ENCODE results near the gene C5orf15. TPM values are rescaled to one million over a fixed set of nuclear protein-coding genes. Genes with fewer than 3 reads are reported as not detected.

Gene C5orf15
- total and polyA plus RNA-seq, 9 of the 15 experiments (the other 6 are each of a cell fraction or from before 2014, with no cell fraction given) = 23.3 to 50.7 (median 35.5) TPM

DNA sequence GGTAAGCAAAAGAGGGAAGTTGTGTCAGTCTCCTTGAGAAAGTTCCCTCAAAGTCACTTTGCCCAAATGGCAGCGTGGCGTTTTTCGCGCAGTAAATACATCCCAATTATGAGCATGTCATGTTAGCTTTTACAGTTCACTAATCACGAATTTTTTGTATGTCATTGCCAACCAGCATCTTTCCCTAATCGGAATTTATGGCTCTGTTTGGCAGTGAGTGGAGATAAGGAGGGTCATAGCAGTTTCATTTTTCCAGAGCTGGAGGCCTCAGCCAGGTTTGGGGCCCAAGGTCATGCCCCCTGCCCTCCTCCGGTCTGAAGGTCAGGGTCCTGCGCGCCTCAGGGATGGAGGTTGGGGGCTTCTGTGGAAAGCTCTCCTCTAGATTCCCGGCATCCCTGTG lies 50.1 kb downstream of the C5orf15 start:
- no peak for FAIRE-seq
- no peak overlapping the region for H3K27ac ChIP-seq (ENCODE audit: extremely low read depth, low read depth, low read length)
- no peaks in the 10 kb centered on the region for H3K79me2 ChIP-seq (ENCODE audit: control insufficient read depth, insufficient read depth, low read length)
- no peak for ATAC-seq
- CTCF ChIA-PET (ENCODE audit: low intra/inter-chr PET ratio) = no interaction called here
- BruUV-seq (replicated peaks) = no TSS peak
- no peak overlapping the region for H2AFZ ChIP-seq (ENCODE audit: low read depth, low read length)
- no peaks in the 10 kb centered on the region for H3K27me3 ChIP-seq (ENCODE audit: control insufficient read depth in 2 of 2, insufficient read depth in 2 of 2, low read length in 2 of 2)
- in situ Hi-C loops (cut with MboI) (no loop called here), intact Hi-C loops (cut with micrococcal nuclease) (no loop called here)
- no peaks in the 10 kb centered on the region for H3K9me1 ChIP-seq (ENCODE audit: control insufficient read depth, insufficient read depth, low read length)
- H4K20me1 ChIP-seq (replicated peaks; ENCODE audit: control insufficient read depth, insufficient read depth, low read length) = no peaks in the 10 kb centered on the region
- DNase-seq (ENCODE audit: extremely low read depth in 1 of 4, low spot score in 3 of 4) = no peak
- POLR2A ChIA-PET = no interaction called here
- H3K9me3 ChIP-seq (replicated peaks; ENCODE audit: control insufficient read depth, insufficient read depth, low read depth, low read length) = no peaks in the 10 kb centered on the region
- no peak overlapping the region for H3K4me2 ChIP-seq (ENCODE audit: insufficient read depth, low read length)
- 47% methylated on average over 10 of the region's 10 CpGs for WGBS (ENCODE audit: insufficient coverage, low coverage, missing lambda C conversion rate)
- 0 out of 4 replicates have a peak overlapping the region, but pooled peaks of 1 of the 2 experiments have one; percentile 24 for H3K9ac ChIP-seq (ENCODE audit: insufficient read depth in 1 of 2, low read depth in 2 of 2, low read length in 2 of 2)
- no peak overlapping the region for H3K4me3 ChIP-seq
- no peaks in the 10 kb centered on the region for H3K36me3 ChIP-seq (ENCODE audit: control insufficient read depth, insufficient read depth, low read length)
- H3K4me1 ChIP-seq (replicated peaks in 1 of 2; ENCODE audit: control insufficient read depth in 2 of 2, insufficient read depth in 2 of 2, low read length in 2 of 2) = peaks cover 0 to 10% of the 10 kb centered on the region in 2 experiments; a peak in 2 of 5 replicates
- no peak for TF ChIP-seq ELF4 (CRISPR knock-in tag; IDR thresholded peaks at IDR 0.05)
- no peak for TF ChIP-seq XRCC4 (IDR thresholded peaks at IDR 0.05; ENCODE audit: extremely low read depth, insufficient read depth, insufficient read length)
- TF ChIP-seq, protein P1, sequence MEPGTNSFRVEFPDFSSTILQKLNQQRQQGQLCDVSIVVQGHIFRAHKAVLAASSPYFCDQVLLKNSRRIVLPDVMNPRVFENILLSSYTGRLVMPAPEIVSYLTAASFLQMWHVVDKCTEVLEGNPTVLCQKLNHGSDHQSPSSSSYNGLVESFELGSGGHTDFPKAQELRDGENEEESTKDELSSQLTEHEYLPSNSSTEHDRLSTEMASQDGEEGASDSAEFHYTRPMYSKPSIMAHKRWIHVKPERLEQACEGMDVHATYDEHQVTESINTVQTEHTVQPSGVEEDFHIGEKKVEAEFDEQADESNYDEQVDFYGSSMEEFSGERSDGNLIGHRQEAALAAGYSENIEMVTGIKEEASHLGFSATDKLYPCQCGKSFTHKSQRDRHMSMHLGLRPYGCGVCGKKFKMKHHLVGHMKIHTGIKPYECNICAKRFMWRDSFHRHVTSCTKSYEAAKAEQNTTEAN (CRISPR knock-in tag; IDR thresholded peaks at IDR 0.05) = no peak
- TF ChIP-seq DMBX1 (CRISPR knock-in tag; IDR thresholded peaks at IDR 0.05; ENCODE audit: borderline replicate concordance) = no peak
- no peak for TF ChIP-seq TEAD2 (tag; IDR thresholded peaks at IDR 0.05)
- TF ChIP-seq MTA2 (IDR thresholded peaks at IDR 0.05; ENCODE audit: low read depth) = no peak
- TF ChIP-seq ADNP (tag; IDR thresholded peaks at IDR 0.05) = no peak
- no peak for TF ChIP-seq ZNF384 (IDR thresholded peaks at IDR 0.05; ENCODE audit: low read depth, low read length)
- TF ChIP-seq MEIS2 (IDR thresholded peaks at IDR 0.05; ENCODE audit: partially characterized antibody) = peak; percentile 44
- no peak for TF ChIP-seq BRCA1 (IDR thresholded peaks at IDR 0.05)
- no peak for TF ChIP-seq BRCA1 (CRISPR knock-in tag; IDR thresholded peaks at IDR 0.05)
- no peak for TF ChIP-seq PHTF2 (CRISPR knock-in tag; IDR thresholded peaks at IDR 0.05)
- TF ChIP-seq, protein P2, sequence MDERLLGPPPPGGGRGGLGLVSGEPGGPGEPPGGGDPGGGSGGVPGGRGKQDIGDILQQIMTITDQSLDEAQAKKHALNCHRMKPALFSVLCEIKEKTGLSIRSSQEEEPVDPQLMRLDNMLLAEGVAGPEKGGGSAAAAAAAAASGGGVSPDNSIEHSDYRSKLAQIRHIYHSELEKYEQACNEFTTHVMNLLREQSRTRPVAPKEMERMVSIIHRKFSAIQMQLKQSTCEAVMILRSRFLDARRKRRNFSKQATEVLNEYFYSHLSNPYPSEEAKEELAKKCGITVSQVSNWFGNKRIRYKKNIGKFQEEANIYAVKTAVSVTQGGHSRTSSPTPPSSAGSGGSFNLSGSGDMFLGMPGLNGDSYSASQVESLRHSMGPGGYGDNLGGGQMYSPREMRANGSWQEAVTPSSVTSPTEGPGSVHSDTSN (CRISPR knock-in tag; IDR thresholded peaks at IDR 0.05; ENCODE audit: low read depth) = no peak
- TF ChIP-seq, protein P2 (tag; conservative IDR thresholded peaks at IDR 0.05; ENCODE audit: low read depth) = 0 out of 2 replicates have a peak, but pooled peaks have one; percentile 15
- TF ChIP-seq, protein P3, sequence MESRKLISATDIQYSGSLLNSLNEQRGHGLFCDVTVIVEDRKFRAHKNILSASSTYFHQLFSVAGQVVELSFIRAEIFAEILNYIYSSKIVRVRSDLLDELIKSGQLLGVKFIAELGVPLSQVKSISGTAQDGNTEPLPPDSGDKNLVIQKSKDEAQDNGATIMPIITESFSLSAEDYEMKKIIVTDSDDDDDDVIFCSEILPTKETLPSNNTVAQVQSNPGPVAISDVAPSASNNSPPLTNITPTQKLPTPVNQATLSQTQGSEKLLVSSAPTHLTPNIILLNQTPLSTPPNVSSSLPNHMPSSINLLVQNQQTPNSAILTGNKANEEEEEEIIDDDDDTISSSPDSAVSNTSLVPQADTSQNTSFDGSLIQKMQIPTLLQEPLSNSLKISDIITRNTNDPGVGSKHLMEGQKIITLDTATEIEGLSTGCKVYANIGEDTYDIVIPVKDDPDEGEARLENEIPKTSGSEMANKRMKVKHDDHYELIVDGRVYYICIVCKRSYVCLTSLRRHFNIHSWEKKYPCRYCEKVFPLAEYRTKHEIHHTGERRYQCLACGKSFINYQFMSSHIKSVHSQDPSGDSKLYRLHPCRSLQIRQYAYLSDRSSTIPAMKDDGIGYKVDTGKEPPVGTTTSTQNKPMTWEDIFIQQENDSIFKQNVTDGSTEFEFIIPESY (CRISPR knock-in tag; IDR thresholded peaks at IDR 0.05) = no peak
- TF ChIP-seq, protein P4, sequence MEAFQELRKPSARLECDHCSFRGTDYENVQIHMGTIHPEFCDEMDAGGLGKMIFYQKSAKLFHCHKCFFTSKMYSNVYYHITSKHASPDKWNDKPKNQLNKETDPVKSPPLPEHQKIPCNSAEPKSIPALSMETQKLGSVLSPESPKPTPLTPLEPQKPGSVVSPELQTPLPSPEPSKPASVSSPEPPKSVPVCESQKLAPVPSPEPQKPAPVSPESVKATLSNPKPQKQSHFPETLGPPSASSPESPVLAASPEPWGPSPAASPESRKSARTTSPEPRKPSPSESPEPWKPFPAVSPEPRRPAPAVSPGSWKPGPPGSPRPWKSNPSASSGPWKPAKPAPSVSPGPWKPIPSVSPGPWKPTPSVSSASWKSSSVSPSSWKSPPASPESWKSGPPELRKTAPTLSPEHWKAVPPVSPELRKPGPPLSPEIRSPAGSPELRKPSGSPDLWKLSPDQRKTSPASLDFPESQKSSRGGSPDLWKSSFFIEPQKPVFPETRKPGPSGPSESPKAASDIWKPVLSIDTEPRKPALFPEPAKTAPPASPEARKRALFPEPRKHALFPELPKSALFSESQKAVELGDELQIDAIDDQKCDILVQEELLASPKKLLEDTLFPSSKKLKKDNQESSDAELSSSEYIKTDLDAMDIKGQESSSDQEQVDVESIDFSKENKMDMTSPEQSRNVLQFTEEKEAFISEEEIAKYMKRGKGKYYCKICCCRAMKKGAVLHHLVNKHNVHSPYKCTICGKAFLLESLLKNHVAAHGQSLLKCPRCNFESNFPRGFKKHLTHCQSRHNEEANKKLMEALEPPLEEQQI (IDR thresholded peaks at IDR 0.05) = no peak

Measured in K562 (cell line).